IPS DF 4.7 (cell line): Measurements from ENCODE around the gene EPB41L4B.
"Not testable (repeated sequence)": the region's sequence is repeated elsewhere in the genome, so short reads cannot be mapped to it uniquely, and the experiment has no call there.

ENCODE experiments used
- DNase-seq: peaks from one replicate; pipeline ENCODE4 v3.0.0-alpha.2; 2013; ENCODE audit warnings: low spot score; ENCODE audit errors: extremely low read depth

The EPB41L4B gene

GRCh38 chr9:109166171-109166770 lies 154.6 kb downstream of the EPB41L4B start:
- no peak for DNase-seq

- DNase-seq = no peak
These were observed 156.8 kb downstream of the EPB41L4B start for GRCh38 chr9:109164042-109164441.

GRCh38 chr9:109163194-109163593 lies 157.7 kb downstream of the EPB41L4B start:
- DNase-seq = no peak

DNA sequence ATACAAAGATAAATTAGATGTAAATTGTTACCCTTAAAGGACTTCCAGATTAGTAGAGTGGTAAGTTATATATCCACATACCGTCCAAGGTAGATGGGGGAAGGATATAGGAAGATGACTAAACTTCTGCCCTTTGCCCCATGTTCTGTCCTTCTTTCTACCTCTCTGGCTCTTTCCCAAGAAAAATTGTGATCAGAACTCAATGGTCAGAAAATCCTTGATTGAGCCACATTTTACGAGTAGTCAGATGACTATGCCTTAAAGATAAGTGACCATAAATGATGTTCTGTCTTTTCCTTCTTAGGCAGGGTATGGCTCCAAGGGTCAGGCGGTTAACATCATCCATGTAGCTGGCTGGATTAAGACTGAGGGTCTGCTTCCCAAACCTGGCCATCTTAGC lies 158.2 kb downstream of the EPB41L4B start:
- DNase-seq = no peak

- no peak for DNase-seq
These were observed 159.4 kb downstream of the EPB41L4B start for GRCh38 chr9:109161471-109161870.

GRCh38 chr9:109159583-109159982 lies 161.3 kb downstream of the EPB41L4B start:
- no peak for DNase-seq

DNA sequence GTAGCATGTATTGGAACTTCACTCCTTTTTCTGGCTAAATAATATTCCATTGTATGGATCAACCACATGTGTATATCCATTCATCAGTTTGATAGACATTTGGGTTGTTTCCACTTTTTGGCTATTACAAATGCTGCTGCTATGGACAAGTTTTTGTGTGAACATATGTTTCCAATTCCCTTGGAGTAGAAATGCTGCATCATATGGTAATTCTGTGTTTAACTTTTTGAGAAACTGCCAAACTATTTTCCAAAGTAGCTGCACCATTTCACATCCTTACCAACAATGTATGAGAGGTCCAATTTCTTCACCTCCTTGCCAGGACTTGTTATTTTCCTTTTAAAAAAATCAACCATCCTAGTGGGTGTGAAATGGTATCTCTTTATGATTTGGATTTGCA lies 162.2 kb downstream of the EPB41L4B start:
- DNase-seq = no peak

- DNase-seq = no peak
These were observed 164.2 kb downstream of the EPB41L4B start for GRCh38 chr9:109156708-109157107.

- DNase-seq = no peak
These were observed 169.8 kb downstream of the EPB41L4B start for GRCh38 chr9:109150925-109151545.

DNA sequence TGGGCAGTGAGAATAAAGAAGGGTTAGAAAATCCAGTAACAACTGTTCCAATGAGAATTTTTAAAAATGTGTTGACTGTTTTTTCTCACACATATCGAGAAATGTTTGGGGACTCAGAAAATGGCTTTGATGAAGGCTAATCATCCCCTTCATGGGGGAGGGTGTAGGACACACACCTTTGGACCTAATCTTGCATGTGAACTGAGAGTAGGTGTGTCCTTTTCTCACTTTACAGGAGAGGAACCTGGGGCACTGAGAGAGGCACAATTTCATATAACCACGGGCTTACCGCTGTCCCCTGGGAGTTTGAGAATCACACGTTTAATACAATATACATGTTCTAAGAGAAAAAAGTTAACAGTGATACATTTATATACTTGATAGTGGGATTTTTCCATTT lies 171.1 kb downstream of the EPB41L4B start:
- DNase-seq = no peak

DNA sequence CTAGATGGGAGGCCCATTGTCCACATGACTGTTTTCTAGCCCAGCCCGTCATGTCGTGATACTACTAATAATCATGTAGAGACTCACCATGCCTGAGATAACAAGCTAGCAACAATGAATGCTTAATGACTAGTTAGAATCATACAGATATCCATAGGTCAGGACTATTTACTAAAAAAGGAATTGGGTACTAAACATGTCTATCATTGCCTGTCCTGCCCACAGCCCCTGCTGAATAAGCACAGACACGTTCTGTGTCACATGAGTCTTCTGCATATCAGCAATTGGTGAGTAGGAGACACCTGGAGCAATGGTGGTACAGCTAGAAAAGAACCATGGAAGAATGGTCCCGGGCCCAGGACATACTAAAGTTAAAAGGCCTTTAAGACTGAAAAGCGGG lies 171.8 kb downstream of the EPB41L4B start:
- DNase-seq = no peak

DNA sequence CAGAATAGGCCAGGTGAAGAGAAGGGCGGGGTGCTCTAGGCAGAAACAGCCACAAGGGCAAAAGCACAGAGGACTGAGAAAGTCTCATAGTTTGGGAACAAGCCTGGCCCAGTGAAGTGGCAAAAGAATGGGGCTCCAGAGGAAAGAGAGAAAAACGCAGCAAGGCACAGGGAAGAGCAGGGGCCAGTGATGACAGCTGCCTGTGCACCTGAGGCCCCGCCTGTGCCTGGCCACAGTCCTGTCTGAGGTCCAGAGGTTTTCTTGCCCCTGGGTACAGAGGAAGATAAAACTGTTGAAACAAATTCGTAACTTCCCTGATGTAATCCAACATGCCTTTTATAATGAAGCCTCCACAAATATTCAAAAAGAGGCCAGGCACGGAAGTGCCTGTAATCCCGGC lies 175.8 kb downstream of the EPB41L4B start:
- DNase-seq = no peak

GRCh38 chr9:109143881-109144562 lies 176.8 kb downstream of the EPB41L4B start:
- DNase-seq = no peak

GRCh38 chr9:109141375-109141774 lies 179.5 kb downstream of the EPB41L4B start:
- no peak for DNase-seq

- DNase-seq = no peak
These were observed 181.0 kb downstream of the EPB41L4B start for GRCh38 chr9:109139851-109140250.

GRCh38 chr9:109138421-109138820 lies 182.4 kb downstream of the EPB41L4B start:
- DNase-seq = no peak

- no peak for DNase-seq
These were observed 186.7 kb downstream of the EPB41L4B start for GRCh38 chr9:109134167-109134578.

GRCh38 chr9:109133533-109133932 lies 187.3 kb downstream of the EPB41L4B start:
- DNase-seq = no peak

DNA sequence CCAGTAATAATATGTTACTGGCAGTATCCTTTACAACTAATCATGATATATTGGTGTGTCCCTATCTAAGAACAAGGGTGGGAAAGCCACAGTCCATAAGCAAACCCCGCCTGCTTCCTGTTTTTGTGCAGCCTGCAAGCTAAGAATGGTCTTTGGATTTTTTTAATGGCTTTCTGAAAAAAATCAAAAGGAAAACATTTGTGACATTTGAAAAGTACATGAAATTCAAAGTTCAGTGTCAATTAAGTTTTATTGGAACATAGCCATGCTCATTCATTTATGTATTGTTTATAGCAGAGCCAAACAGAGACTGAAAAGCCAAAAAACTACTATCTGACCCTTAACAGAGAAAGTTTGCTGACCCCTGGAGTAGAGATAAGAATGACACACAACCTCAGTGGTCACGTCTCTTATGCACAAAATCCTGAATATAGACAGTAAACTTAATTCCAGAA lies 188.3 kb downstream of the EPB41L4B start:
- DNase-seq = no peak

- no peak for DNase-seq
These were observed 191.2 kb downstream of the EPB41L4B start for GRCh38 chr9:109129470-109130197.

DNA sequence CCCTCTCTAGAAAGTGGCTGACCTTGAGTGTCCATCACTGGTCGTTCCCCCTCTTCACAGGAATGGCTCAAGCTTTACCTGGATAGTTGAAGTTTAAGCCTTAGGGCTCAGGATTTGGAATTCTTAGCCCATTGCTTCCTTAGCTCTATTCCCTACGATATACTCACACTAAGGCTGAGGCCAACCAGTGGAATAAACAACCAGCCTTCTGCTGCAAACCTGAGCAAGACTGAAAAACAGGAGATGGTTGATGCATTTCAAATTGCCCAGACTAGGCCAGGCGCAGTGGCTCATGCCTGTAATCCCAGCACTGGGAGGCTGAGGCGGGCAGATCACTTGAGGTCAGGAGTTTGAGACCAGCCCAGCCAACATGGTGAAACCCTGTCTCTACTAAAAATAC lies 194.2 kb downstream of the EPB41L4B start:
- DNase-seq = not testable (repeated sequence)

DNA sequence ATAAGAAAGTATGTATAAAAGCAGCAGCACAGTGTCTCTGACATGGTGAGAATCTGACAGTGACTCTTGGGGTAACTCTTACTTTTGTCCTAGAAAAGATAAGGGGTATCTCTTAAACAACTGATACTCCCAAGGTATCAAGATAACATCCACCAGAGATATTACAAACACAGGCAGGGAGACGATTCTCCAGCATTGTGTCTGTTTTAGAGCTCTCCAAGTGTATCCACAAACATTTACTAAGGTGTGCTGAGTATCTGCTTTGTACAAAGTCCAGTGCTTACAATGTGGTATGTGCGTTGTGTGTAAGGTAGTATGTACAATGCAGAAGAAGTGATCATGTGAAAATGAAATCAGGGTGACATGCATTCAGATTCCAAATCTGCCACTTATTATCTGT lies 196.7 kb downstream of the EPB41L4B start:
- DNase-seq = no peak
